Neural cell (in vitro differentiated cells): Measurements from ENCODE around the gene JKAMP. TPM values are rescaled to one million over a fixed set of nuclear protein-coding genes. Genes with fewer than 3 reads are reported as not detected.

ENCODE experiments used
- H2AFZ ChIP-seq: fragments of 200-600, 300-800 bp; sonication (generic), shearing (Covaris generic); 2 replicates; pipeline ENCODE4 v1.6.0; 2014; ENCODE audit warnings: low read depth, mild to moderate bottlenecking, antibody characterized with exemption, low read length, moderate library complexity
- H3F3A ChIP-seq: fragments of 200-600 bp; shearing (Covaris generic); 2 replicates; pipeline ENCODE4 v1.6.1; 2016; ENCODE audit warnings: mild to moderate bottlenecking, moderate library complexity, mixed read lengths, antibody characterized with exemption, low read length; ENCODE audit not compliant: insufficient read depth, poor library complexity, severe bottlenecking
- H3K27ac ChIP-seq: fragments of 200-600, 300-800 bp; sonication (generic), shearing (Covaris generic); 2 replicates; pipeline ENCODE4 v1.5.1; 2014; ENCODE audit warnings: mild to moderate bottlenecking, low read length, moderate library complexity
- H3K27me3 ChIP-seq: fragments of 300-800, 200-600 bp; sonication (generic), shearing (Covaris generic); 2 replicates; pipeline ENCODE4 v1.6.0; 2014; ENCODE audit warnings: mild to moderate bottlenecking, low read depth, low read length, moderate library complexity; ENCODE audit not compliant: insufficient read depth
- H3K36me3 ChIP-seq: fragments of 300-800, 200-600 bp; sonication (generic), shearing (Covaris generic); 2 replicates; pipeline ENCODE4 v1.5.1; 2014; ENCODE audit warnings: mild to moderate bottlenecking, antibody characterized with exemption, low read length, moderate library complexity; ENCODE audit not compliant: insufficient read depth
- H3K4me2 ChIP-seq: fragments of 300-800, 200-600 bp; sonication (generic), shearing (Covaris generic); 2 replicates; pipeline ENCODE4 v1.6.0; 2014; ENCODE audit warnings: mild to moderate bottlenecking, low read length
- H3K4me3 ChIP-seq: fragments of 300-800, 200-600 bp; sonication (generic), shearing (Covaris generic); 2 replicates; pipeline ENCODE4 v1.5.1; 2014; ENCODE audit warnings: mild to moderate bottlenecking, low read length, moderate library complexity
- H3K79me2 ChIP-seq: fragments of 200-600 bp; shearing (Covaris generic); replicated peaks from 2 replicates; pipeline ENCODE4 v1.6.0; 2014; ENCODE audit warnings: mild to moderate bottlenecking, low read length, moderate library complexity; ENCODE audit not compliant: insufficient read depth
- H3K9ac ChIP-seq: fragments of 300-800, 200-600 bp; sonication (generic), shearing (Covaris generic); 2 replicates; pipeline ENCODE4 v1.6.1; 2016; ENCODE audit warnings: mild to moderate bottlenecking, low read length, mixed read lengths
- H3K9me2 ChIP-seq: fragments of 200-600 bp; shearing (Covaris generic); 2 replicates; pipeline ENCODE4 v1.6.1; 2016; ENCODE audit warnings: mild to moderate bottlenecking, low read length, mixed read lengths; ENCODE audit not compliant: insufficient read depth
- H3K9me3 ChIP-seq: fragments of 200-600, 300-800 bp; sonication (generic), shearing (Covaris generic); 2 replicates; pipeline ENCODE4 v1.6.1; 2016; ENCODE audit warnings: mild to moderate bottlenecking, mixed run types, low read length, moderate library complexity, mixed read lengths
- H4K20me1 ChIP-seq: fragments of 200-600 bp; shearing (Covaris generic); 2 replicates; pipeline ENCODE4 v1.6.1; 2016; ENCODE audit warnings: mild to moderate bottlenecking, mixed run types; ENCODE audit not compliant: insufficient read depth
- CTCF ChIP-seq: fragments of 450-650 bp; IDR thresholded peaks from 2 replicates; pipeline ENCODE4 v1.5.1; 2014; ENCODE audit warnings: antibody characterized with exemption, mild to moderate bottlenecking, moderate library complexity; ENCODE audit not compliant: poor library complexity, severe bottlenecking
- EP300 ChIP-seq: fragments of 450-650 bp; conservative IDR thresholded peaks from 2 replicates; pipeline ENCODE4 v1.6.1; 2014; ENCODE audit warnings: antibody characterized with exemption, mild to moderate bottlenecking, moderate library complexity; ENCODE audit not compliant: poor library complexity, severe bottlenecking
- EZH2 ChIP-seq: fragments of 200-600, 300-800 bp; shearing (Covaris generic), sonication (generic); IDR thresholded peaks from 2 replicates; pipeline ENCODE4 v1.6.1; 2014; ENCODE audit warnings: antibody characterized with exemption, low read length, borderline replicate concordance, mild to moderate bottlenecking; ENCODE audit not compliant: insufficient read depth, poor library complexity, severe bottlenecking
- MXI1 ChIP-seq: fragments of 450-650 bp; conservative IDR thresholded peaks from 2 replicates; pipeline ENCODE4 v1.6.1; 2014; ENCODE audit warnings: antibody characterized with exemption, mild to moderate bottlenecking; ENCODE audit not compliant: poor library complexity, severe bottlenecking
- POLR2AphosphoS5 ChIP-seq: IDR thresholded peaks from 2 replicates; pipeline ENCODE4 v1.6.1; 2012
- RAD21 ChIP-seq: fragments of 450-650 bp; conservative IDR thresholded peaks from 2 replicates; pipeline ENCODE4 v1.6.1; 2014; ENCODE audit warnings: antibody characterized with exemption, mild to moderate bottlenecking, moderate library complexity
- SMC3 ChIP-seq: fragments of 450-650 bp; conservative IDR thresholded peaks from 2 replicates; pipeline ENCODE4 v1.6.1; 2014; ENCODE audit warnings: antibody characterized with exemption, mild to moderate bottlenecking, moderate library complexity; ENCODE audit not compliant: poor library complexity
- TAF1 ChIP-seq: IDR thresholded peaks from 2 replicates; pipeline ENCODE4 v1.6.1; 2012; ENCODE audit warnings: low read depth
- polyA plus RNA-seq: library from polyadenylated mRNA; depleted of rRNA; stranded (reverse); fragments of >200 nt; gene quantifications from 2 replicates; pipeline ENCODE4 v1.2.3, GENCODE V29; 2014
- TF ChIP-seq, protein P1 (sequence below): IDR thresholded peaks from 2 replicates; pipeline ENCODE4 v1.6.1; 2012; ENCODE audit warnings: borderline replicate concordance

Gene JKAMP
- polyA plus RNA-seq, 1 donor from 2014 or later = 204 TPM

GRCh38 chr14:59435101-59435500, 49.2 kb upstream of the JKAMP start:
- no peaks in the 10 kb centered on the region for H3K9me3 ChIP-seq
- no peaks in the 10 kb centered on the region for H4K20me1 ChIP-seq
- no peak overlapping the region for H2AFZ ChIP-seq
- H3K27me3 ChIP-seq = no peaks in the 10 kb centered on the region
- no peak overlapping the region for H3K27ac ChIP-seq
- H3K4me2 ChIP-seq = no peak overlapping the region
- no peaks in the 10 kb centered on the region for H3K9me2 ChIP-seq
- no peaks in the 10 kb centered on the region for H3F3A ChIP-seq
- H3K79me2 ChIP-seq = no peaks in the 10 kb centered on the region
- no peak overlapping the region for H3K9ac ChIP-seq
- no peak overlapping the region for H3K4me3 ChIP-seq
- no peak for TF ChIP-seq POLR2AphosphoS5
- TF ChIP-seq SMC3 = no peak
- TF ChIP-seq CTCF = no peak
- TF ChIP-seq MXI1 = no peak
- no peak for TF ChIP-seq TAF1
- no peak for TF ChIP-seq RAD21
- no peak for TF ChIP-seq EZH2
- no peak for TF ChIP-seq EP300
- TF ChIP-seq, protein P1, sequence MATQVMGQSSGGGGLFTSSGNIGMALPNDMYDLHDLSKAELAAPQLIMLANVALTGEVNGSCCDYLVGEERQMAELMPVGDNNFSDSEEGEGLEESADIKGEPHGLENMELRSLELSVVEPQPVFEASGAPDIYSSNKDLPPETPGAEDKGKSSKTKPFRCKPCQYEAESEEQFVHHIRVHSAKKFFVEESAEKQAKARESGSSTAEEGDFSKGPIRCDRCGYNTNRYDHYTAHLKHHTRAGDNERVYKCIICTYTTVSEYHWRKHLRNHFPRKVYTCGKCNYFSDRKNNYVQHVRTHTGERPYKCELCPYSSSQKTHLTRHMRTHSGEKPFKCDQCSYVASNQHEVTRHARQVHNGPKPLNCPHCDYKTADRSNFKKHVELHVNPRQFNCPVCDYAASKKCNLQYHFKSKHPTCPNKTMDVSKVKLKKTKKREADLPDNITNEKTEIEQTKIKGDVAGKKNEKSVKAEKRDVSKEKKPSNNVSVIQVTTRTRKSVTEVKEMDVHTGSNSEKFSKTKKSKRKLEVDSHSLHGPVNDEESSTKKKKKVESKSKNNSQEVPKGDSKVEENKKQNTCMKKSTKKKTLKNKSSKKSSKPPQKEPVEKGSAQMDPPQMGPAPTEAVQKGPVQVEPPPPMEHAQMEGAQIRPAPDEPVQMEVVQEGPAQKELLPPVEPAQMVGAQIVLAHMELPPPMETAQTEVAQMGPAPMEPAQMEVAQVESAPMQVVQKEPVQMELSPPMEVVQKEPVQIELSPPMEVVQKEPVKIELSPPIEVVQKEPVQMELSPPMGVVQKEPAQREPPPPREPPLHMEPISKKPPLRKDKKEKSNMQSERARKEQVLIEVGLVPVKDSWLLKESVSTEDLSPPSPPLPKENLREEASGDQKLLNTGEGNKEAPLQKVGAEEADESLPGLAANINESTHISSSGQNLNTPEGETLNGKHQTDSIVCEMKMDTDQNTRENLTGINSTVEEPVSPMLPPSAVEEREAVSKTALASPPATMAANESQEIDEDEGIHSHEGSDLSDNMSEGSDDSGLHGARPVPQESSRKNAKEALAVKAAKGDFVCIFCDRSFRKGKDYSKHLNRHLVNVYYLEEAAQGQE = no peak
- H3K36me3 ChIP-seq = no peaks in the 10 kb centered on the region

- Histone ChIP-seq H3K4me3 (no peak overlapping the region), H4K20me1 (no peaks in the 10 kb centered on the region), H2AFZ (no peak overlapping the region), H3K9me3 (no peaks in the 10 kb centered on the region), H3K4me2 (no peak overlapping the region), H3K36me3 (no peaks in the 10 kb centered on the region), H3F3A (no peaks in the 10 kb centered on the region), H3K27ac (no peak overlapping the region), H3K27me3 (no peaks in the 10 kb centered on the region), H3K79me2 (no peaks in the 10 kb centered on the region), H3K9ac (no peak overlapping the region), H3K9me2 (no peaks in the 10 kb centered on the region)
- TF ChIP-seq TAF1 (no peak), POLR2AphosphoS5 (no peak), SMC3 (no peak), CTCF (no peak)
Observed at GRCh38 chr14:59435987-59436386, 48.3 kb upstream of the JKAMP start.
